GF-D8 (cell line): ENCODE measurements around the gene BBIP1.
A peak's percentile ranks its signal among the peaks of the same experiment; 100 is the strongest.

Experiments
- DNase-seq: peaks from one replicate; lab custom pipeline; 2025; lab: John Stamatoyannopoulos, UW

The BBIP1 gene

GRCh38 chr10:110918643-110919348 is at the start of gene BBIP1:
Gene BBIP1 (minus strand): TSS chr10:110919180. CDS start chr10:110918157, 1,023 bp downstream.
- DNase-seq = peak; percentile 99

- no peak for DNase-seq
Observed at GRCh38 chr10:110967645-110968044, 48.7 kb upstream of the BBIP1 start.

GRCh38 chr10:110967009-110967630 is 48.1 kb upstream of the BBIP1 start:
- no peak for DNase-seq

GRCh38 chr10:110966146-110966545 is 47.2 kb upstream of the BBIP1 start:
- DNase-seq = no peak

GRCh38 chr10:110965216-110965615 is 46.2 kb upstream of the BBIP1 start:
- DNase-seq = no peak

GRCh38 chr10:110964681-110965080 is 45.7 kb upstream of the BBIP1 start:
- no peak for DNase-seq

- no peak for DNase-seq
Observed at GRCh38 chr10:110963162-110963561, 44.2 kb upstream of the BBIP1 start.

- DNase-seq = no peak
Observed at GRCh38 chr10:110962443-110962842, 43.5 kb upstream of the BBIP1 start.

GRCh38 chr10:110960333-110960712 is 41.3 kb upstream of the BBIP1 start:
- no peak for DNase-seq

- DNase-seq = no peak
Observed at GRCh38 chr10:110959379-110960332, 40.7 kb upstream of the BBIP1 start.

GRCh38 chr10:110957606-110958005 is 38.6 kb upstream of the BBIP1 start:
- no peak for DNase-seq

GRCh38 chr10:110951381-110951780 is 32.4 kb upstream of the BBIP1 start:
- DNase-seq = no peak

GRCh38 chr10:110947061-110947595 is 28.1 kb upstream of the BBIP1 start:
- DNase-seq = no peak

GRCh38 chr10:110946496-110946895 is 27.5 kb upstream of the BBIP1 start:
- DNase-seq = no peak

GRCh38 chr10:110944792-110945396 is 25.9 kb upstream of the BBIP1 start:
- peak; percentile 64 for DNase-seq

GRCh38 chr10:110939419-110939818 is 20.4 kb upstream of the BBIP1 start:
- no peak for DNase-seq

GRCh38 chr10:110936757-110937156 is 17.8 kb upstream of the BBIP1 start:
- DNase-seq = no peak

- no peak for DNase-seq
Observed at GRCh38 chr10:110932505-110933180, 13.7 kb upstream of the BBIP1 start.

GRCh38 chr10:110931769-110932381 is 12.9 kb upstream of the BBIP1 start:
- no peak for DNase-seq

- no peak for DNase-seq
Observed at GRCh38 chr10:110927461-110927860, 8.5 kb upstream of the BBIP1 start.
